VCaP (cell line): ENCODE results near the gene KLHL29.

Experiments used
- H3K27ac ChIP-seq: fragments of 450-650 bp; 2 replicates; pipeline ENCODE4 v1.5.1; 2017
- TF ChIP-seq, protein P1 (sequence below): fragments of 450-650 bp; conservative IDR thresholded peaks from 2 replicates; pipeline ENCODE4 v1.5.1; 2017; ENCODE audit warnings: mild to moderate bottlenecking, moderate library complexity

KLHL29 gene

DNA sequence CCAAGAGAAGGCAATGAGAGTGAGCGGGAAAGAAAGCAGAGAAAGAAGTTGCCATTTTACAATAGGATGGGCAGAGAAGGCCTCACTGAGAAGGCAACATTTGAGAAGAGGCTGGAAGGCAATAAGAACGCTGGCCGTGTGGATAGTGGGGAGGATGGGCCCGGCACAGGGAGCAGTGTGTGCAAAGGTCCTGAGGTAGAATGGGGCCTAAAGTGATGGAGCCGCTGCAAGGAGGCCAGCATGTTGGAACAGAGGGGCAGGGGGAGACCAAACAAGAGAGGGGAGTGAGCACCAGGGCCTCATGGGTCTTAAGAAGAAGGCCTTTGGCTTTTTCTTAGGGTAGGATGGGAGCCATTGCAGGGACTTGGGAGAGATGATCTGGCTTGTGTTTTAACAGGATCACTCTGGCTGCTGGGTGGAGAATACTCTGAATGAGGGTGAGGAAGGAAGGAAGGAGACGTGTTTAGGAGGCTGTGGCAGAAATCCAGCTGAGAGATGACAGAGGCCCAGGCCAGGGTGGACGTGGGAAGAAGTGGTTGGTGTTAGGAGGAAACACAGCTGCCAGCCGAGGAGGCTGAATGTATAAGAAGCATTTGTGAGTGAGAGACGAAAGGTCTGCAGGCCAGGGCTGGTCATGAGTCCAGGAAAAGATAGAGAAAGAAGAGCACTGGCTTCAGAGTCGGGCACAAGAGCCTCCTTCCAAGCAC is 159.8 kb downstream of the KLHL29 start:
- TF ChIP-seq, protein P1, sequence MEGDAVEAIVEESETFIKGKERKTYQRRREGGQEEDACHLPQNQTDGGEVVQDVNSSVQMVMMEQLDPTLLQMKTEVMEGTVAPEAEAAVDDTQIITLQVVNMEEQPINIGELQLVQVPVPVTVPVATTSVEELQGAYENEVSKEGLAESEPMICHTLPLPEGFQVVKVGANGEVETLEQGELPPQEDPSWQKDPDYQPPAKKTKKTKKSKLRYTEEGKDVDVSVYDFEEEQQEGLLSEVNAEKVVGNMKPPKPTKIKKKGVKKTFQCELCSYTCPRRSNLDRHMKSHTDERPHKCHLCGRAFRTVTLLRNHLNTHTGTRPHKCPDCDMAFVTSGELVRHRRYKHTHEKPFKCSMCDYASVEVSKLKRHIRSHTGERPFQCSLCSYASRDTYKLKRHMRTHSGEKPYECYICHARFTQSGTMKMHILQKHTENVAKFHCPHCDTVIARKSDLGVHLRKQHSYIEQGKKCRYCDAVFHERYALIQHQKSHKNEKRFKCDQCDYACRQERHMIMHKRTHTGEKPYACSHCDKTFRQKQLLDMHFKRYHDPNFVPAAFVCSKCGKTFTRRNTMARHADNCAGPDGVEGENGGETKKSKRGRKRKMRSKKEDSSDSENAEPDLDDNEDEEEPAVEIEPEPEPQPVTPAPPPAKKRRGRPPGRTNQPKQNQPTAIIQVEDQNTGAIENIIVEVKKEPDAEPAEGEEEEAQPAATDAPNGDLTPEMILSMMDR: no peak

DNA sequence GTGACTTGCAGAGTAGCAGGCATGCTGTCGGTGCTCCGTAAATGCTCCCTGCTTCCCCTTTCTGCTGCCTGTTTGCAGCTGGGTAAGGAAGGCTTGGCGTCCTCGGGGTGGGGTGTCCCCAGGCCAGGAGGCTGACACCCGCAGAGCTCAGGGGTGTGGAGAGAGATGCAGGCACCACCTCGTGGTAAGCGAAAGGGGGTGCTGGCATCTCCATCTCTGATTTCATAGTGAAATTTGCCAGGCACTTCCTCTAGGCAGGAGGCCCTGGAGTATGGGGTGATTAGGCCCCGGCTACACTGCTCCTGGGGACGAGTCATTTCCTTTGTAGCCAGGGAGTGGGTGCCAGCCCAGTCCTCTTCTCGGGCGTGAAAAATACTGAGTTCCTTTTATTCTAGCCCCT is 160.4 kb downstream of the KLHL29 start:
- H3K27ac ChIP-seq: no peak overlapping the region
- TF ChIP-seq, protein P1: no peak

More for the DNA sequence above, 159.8 kb downstream of the KLHL29 start:
- H3K27ac ChIP-seq: no peak overlapping the region

DNA sequence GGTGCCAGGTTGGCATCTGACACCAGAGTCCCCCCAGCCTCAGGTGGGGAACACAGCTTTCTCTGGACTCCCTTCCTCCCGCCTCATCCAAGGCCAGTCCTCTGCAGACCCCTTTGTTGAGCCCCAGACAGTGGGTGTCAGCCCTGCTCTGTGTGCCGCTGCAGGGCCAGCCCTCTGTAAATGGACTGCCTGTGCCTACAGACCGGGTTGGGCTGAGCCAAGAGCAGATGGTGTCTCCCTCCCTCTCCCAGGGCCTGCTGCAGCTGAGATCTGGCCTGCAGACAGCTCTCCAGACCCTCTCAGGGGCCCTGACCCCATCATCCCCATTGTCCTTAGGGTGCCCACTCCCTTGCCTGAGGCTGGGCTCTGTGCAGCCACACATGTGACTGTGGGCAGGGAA is 160.8 kb downstream of the KLHL29 start:
- no peak overlapping the region for H3K27ac ChIP-seq
- TF ChIP-seq, protein P1: no peak

DNA sequence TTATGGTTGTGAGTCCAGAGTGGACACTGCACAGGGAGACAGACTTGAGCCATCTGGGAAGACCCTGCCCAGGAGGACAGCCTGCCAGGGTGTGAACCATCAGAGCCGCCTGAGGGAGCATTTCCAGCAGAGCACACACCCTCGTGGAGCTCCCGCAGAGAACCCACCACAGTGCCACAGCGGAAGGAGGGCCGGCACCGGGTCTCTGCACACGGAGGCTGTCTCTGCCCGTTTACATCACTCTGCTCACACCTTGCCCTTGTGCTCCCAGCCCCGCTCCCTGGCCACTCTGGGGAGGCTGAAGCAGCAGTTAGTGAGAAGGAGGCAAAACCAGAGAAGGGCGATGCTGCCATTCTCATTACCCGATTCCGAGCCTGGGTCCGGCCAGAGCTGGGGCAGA is 161.9 kb downstream of the KLHL29 start:
- TF ChIP-seq, protein P1: no peak
- H3K27ac ChIP-seq: no peak overlapping the region

DNA sequence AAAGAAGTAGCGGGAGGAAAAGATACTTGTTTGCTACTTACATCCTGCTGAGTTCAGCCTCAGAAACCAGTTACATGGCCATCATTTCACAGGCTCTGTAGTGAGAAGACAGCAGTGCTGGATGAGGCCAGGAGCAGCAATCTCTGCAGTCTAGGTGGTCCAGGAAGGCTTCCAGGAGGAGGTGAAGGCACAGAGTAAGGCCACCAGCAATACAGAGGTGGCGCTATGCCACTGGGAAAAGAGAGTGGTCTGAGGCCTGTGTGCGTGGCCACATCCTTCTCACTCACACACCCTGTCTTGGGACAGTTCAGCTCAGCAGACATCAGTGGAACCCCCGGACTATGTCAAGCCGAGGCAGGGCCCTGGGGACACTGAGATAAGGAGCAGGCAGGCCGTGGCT is 162.7 kb downstream of the KLHL29 start:
- H3K27ac ChIP-seq: no peak overlapping the region

DNA sequence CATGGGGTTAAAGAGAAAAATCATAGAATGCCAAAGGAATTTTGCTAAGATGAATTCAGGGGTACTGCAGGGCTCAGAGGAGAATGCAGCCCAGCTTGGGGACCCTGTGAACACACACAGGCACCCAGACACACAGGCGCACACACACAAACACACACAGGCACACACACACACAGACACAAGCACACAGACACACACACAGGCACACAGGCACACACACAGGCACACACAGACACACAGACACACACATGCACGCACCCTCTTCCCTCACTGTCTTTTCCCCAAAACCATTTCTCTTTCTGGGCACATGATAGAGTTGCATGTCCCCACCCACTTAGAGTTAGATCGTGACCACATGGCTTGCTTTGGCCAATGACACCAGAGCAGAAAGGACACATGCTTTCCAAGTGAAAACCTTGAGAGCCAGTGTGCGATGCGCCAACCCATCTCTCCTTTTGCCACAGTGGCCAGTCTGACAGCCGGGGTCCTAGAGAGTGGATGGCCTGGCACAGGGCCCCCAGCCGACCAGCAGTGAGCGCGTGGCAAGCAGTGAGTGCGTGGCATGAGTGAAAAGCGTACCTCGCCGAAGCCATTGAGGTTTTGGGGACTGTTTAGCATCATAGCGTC is 163.3 kb downstream of the KLHL29 start:
- TF ChIP-seq, protein P1: no peak
- no peak overlapping the region for H3K27ac ChIP-seq

More for the DNA sequence above, 162.7 kb downstream of the KLHL29 start:
- TF ChIP-seq, protein P1: no peak

DNA sequence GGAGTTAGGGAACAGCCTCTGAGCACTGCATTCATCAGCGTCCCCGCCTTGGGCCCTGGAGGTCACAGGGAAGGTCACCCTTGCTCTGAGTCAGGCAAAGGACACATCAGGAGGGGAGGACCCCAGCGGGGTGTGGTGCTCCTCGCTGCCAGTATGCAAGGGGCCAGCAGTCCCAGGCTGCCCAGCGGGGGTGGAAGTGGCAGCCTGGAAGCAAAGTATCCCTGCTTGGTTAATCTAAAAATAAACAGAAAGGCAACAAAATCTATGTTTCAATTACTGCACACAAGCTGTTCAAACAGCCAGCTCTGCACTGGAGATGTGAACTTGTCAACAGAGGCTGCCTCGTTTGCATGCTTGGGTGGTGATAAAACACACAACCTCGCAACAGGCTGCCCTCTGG is 164.1 kb downstream of the KLHL29 start:
- no peak overlapping the region for H3K27ac ChIP-seq
- TF ChIP-seq, protein P1: no peak
